K562 (cell line): Measurements from ENCODE around the gene UBE3B. TPM values are rescaled to one million over a fixed set of nuclear protein-coding genes. Genes with fewer than 3 reads are reported as not detected.

Experiments
- ASH1L ChIP-seq: fragments of 450-650 bp; IDR thresholded peaks from 2 replicates; pipeline ENCODE4 v1.6.1; 2018; ENCODE audit warnings: borderline replicate concordance, mild to moderate bottlenecking, low read depth; ENCODE audit not compliant: partially characterized antibody
- BRD9 ChIP-seq: fragments of 450-650 bp; IDR thresholded peaks from 2 replicates; pipeline ENCODE4 v1.6.1; 2018; ENCODE audit warnings: low read depth; ENCODE audit not compliant: partially characterized antibody
- CBFA2T2 ChIP-seq: fragments of 450-650 bp; conservative IDR thresholded peaks from 2 replicates; pipeline ENCODE4 v1.6.1; 2017; ENCODE audit warnings: mild to moderate bottlenecking
- CXXC5 ChIP-seq: fragments of 250-450 bp; sonication (Bioruptor Pico); IDR thresholded peaks from 2 replicates; pipeline ENCODE4 v1.8.0; 2022; ENCODE audit warnings: inconsistent platforms, mild to moderate bottlenecking, moderate library complexity
- DNMT1 ChIP-seq: fragments of 450-650 bp; IDR thresholded peaks from 2 replicates; pipeline ENCODE4 v1.6.1; 2016; ENCODE audit warnings: antibody characterized with exemption, mild to moderate bottlenecking
- HDAC6 ChIP-seq: IDR thresholded peaks from 2 replicates; pipeline ENCODE4 v1.6.1; 2012; ENCODE audit warnings: low read depth, mild to moderate bottlenecking, control low read depth, inconsistent platforms, low read length, moderate library complexity
- IRF2 ChIP-seq: sonication (generic); formaldehyde crosslinking; IDR thresholded peaks from 2 replicates; pipeline ENCODE4 v1.8.1; 2022; ENCODE audit warnings: mild to moderate bottlenecking, missing genetic modification reagents
- MTF1 ChIP-seq: fragments of 250-450 bp; sonication (Bioruptor Pico); IDR thresholded peaks from 2 replicates; pipeline ENCODE4 v1.9.0; 2021; ENCODE audit warnings: moderate library complexity, mild to moderate bottlenecking, inconsistent platforms, borderline replicate concordance
- NEUROD1 ChIP-seq: fragments of 150-350 bp; IDR thresholded peaks from 2 replicates; pipeline ENCODE4 v1.6.1; 2014; ENCODE audit warnings: borderline replicate concordance, low read length, low read depth; ENCODE audit not compliant: partially characterized antibody
- NFIC ChIP-seq: fragments of 450-650 bp; IDR thresholded peaks from 2 replicates; pipeline ENCODE4 v1.6.1; 2017; ENCODE audit warnings: mild to moderate bottlenecking, inconsistent platforms
- NR2C2 ChIP-seq, 2 experiments: fragments of 200-800 bp in 1 of 2; sonication (Bioruptor generic) in 1 of 2; sonication (generic) in 1 of 2; formaldehyde crosslinking in 1 of 2; IDR thresholded peaks; 2 replicates each; pipeline versions ENCODE4 v1.6.1 to v1.8.0; 2016 to 2022; ENCODE audit warnings: mild to moderate bottlenecking in 1 of 2, missing compliant biosample characterization in 1 of 2, missing genetic modification characterization in 1 of 2, missing genetic modification reagents in 1 of 2
- PHF20 ChIP-seq: fragments of 450-650 bp; IDR thresholded peaks from 2 replicates; pipeline ENCODE4 v1.6.1; 2018; ENCODE audit not compliant: partially characterized antibody
- POLR2A ChIP-seq: fragments of 450-650 bp; conservative IDR thresholded peaks from 2 replicates; pipeline ENCODE4 v1.6.1; 2016
- POLR2AphosphoS2 ChIP-seq: IDR thresholded peaks from 2 replicates; pipeline ENCODE4 v1.6.1; 2012; ENCODE audit warnings: low read length, improper control_type of control experiment
- PTTG1 ChIP-seq: fragments of 450-650 bp; IDR thresholded peaks from 2 replicates; pipeline ENCODE4 v1.6.1; 2016; ENCODE audit warnings: low read depth, mild to moderate bottlenecking, missing genetic modification characterization, missing compliant biosample characterization
- STAT5A ChIP-seq: IDR thresholded peaks from 2 replicates; pipeline ENCODE4 v1.6.1; 2012; ENCODE audit warnings: low read length, inconsistent platforms, borderline replicate concordance
- ZBTB7A ChIP-seq: IDR thresholded peaks from 2 replicates; pipeline ENCODE4 v1.6.1; 2011; ENCODE audit warnings: low read depth, mild to moderate bottlenecking, low read length, moderate library complexity, borderline replicate concordance; ENCODE audit not compliant: control insufficient read depth
- ZNF253 ChIP-seq: fragments of 250-450 bp; sonication (Bioruptor Pico); conservative IDR thresholded peaks from 2 replicates; pipeline ENCODE4 v1.6.1; 2021; ENCODE audit warnings: mild to moderate bottlenecking
- ZNF444 ChIP-seq: fragments of 250-450 bp; sonication (Bioruptor Pico); IDR thresholded peaks from 2 replicates; pipeline ENCODE4 v1.4.0; 2020; ENCODE audit warnings: mild to moderate bottlenecking, moderate library complexity
- polyA plus RNA-seq, 8 experiments: library from polyadenylated mRNA; depleted of rRNA in 4 of 8; stranded (reverse) in 5 of 8; unstranded in 3 of 8; fragments of >200 nt; fragmentation: Nextera tagmentation in 2 of 8; fragmentation: Illumina TruSeq in 1 of 8; extraction: Ambion mirVana in 2 of 8; extraction: Trizol in 1 of 8; gene quantifications; 2 replicates each; pipeline versions ENCODE4 v1.2.1 to v1.2.3, GENCODE V29; 2011 to 2014; ENCODE audit warnings: inconsistent platforms in 1 of 8, missing spikeins in 1 of 8
- total RNA-seq, 7 experiments: library from RNA; depleted of rRNA in 6 of 7; stranded (reverse); fragments of >200 nt in 6 of 7; fragmentation: Illumina TruSeq in 2 of 7; extraction: Trizol in 2 of 7; gene quantifications; 2 replicates each; pipeline versions ENCODE4 v1.2.1 to v1.2.3, GENCODE V29; 2011 to 2021; ENCODE audit warnings: low replicate concordance in 1 of 7
- TF ChIP-seq, protein P1 (sequence below): fragments of 450-650 bp; IDR thresholded peaks from 2 replicates; pipeline ENCODE4 v1.6.1; 2016; ENCODE audit warnings: mild to moderate bottlenecking
- TF ChIP-seq, protein P2 (sequence below): fragments of 250-450 bp; sonication (Bioruptor Pico); IDR thresholded peaks from 2 replicates; pipeline ENCODE4 v1.8.0; 2021; ENCODE audit warnings: mild to moderate bottlenecking, moderate library complexity
- TF ChIP-seq, protein P3 (sequence below): conservative IDR thresholded peaks from 2 replicates; pipeline ENCODE4 v1.6.1; 2011; ENCODE audit warnings: low read depth, mild to moderate bottlenecking, low read length; ENCODE audit not compliant: control insufficient read depth

UBE3B gene
- total and polyA plus RNA-seq, 9 of the 15 experiments (the other 6 are each of a cell fraction or from before 2014, with no cell fraction given) = 7.6 to 23.6 (median 15.5) TPM

DNA sequence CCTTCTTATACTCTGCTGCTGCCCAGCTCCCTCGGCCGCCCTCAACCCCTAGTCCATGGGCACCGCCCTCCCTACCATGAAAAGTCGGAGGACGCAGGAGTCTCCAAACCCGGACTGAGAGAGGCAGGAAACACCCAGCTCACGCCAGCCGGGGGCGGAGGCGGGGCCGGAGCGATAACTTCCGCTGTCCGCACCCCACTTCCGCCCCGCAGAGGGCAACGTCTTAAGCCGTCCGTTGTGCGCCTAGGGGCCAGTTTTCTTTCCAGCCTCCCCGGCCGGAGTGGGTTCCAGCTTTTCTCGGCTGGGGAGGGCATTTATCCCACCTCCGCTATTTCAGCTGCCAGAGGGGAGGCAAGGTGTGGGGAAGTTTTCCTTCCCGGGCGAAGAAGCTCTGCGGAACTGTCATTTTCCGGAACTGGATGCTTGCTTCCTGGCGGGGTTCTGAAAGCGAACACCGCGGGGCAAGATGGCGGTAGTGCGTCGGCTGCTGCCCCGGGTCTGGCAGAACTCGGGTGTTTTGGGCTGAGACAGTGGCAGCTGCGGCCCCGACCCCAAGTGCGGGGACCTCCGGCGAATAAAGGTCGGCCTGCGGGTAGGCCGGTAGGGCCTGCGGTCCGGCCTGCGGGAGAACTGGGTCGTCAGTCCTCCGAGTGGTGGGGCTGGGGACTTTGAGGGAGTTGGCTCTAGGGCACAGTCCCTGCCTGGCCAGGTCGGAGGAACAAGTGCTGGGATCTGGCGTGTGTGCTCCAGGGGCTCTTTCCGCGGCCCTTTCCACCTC lies at the start of gene UBE3B, which contains the start of gene KCTD10 (continued):
- TF ChIP-seq ZNF253 (CRISPR knock-in tag) = no peak
- no peak for TF ChIP-seq ZNF444
- 0 out of 2 replicates have a peak, but pooled peaks have one; percentile 68 for TF ChIP-seq DNMT1
- peak; percentile 78 for TF ChIP-seq ASH1L
- no peak for TF ChIP-seq CBFA2T2
- TF ChIP-seq CXXC5 (CRISPR knock-in tag) = peak; percentile 83
- no peak for TF ChIP-seq IRF2
- peak; percentile 93 for TF ChIP-seq POLR2A
- no peak for TF ChIP-seq HDAC6
- TF ChIP-seq, protein P1, sequence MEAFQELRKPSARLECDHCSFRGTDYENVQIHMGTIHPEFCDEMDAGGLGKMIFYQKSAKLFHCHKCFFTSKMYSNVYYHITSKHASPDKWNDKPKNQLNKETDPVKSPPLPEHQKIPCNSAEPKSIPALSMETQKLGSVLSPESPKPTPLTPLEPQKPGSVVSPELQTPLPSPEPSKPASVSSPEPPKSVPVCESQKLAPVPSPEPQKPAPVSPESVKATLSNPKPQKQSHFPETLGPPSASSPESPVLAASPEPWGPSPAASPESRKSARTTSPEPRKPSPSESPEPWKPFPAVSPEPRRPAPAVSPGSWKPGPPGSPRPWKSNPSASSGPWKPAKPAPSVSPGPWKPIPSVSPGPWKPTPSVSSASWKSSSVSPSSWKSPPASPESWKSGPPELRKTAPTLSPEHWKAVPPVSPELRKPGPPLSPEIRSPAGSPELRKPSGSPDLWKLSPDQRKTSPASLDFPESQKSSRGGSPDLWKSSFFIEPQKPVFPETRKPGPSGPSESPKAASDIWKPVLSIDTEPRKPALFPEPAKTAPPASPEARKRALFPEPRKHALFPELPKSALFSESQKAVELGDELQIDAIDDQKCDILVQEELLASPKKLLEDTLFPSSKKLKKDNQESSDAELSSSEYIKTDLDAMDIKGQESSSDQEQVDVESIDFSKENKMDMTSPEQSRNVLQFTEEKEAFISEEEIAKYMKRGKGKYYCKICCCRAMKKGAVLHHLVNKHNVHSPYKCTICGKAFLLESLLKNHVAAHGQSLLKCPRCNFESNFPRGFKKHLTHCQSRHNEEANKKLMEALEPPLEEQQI = 0 out of 2 replicates have a peak, but pooled peaks have one; percentile 49
- TF ChIP-seq STAT5A = no peak
- TF ChIP-seq, protein P2, sequence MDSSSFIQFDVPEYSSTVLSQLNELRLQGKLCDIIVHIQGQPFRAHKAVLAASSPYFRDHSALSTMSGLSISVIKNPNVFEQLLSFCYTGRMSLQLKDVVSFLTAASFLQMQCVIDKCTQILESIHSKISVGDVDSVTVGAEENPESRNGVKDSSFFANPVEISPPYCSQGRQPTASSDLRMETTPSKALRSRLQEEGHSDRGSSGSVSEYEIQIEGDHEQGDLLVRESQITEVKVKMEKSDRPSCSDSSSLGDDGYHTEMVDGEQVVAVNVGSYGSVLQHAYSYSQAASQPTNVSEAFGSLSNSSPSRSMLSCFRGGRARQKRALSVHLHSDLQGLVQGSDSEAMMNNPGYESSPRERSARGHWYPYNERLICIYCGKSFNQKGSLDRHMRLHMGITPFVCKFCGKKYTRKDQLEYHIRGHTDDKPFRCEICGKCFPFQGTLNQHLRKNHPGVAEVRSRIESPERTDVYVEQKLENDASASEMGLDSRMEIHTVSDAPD = no peak
- peak; percentile 97 for TF ChIP-seq PHF20
- no peak for TF ChIP-seq PTTG1 (tag)
- TF ChIP-seq POLR2AphosphoS2 = no peak; the same call in 1 of the 2 replicates
- peak; percentile 38 for TF ChIP-seq BRD9
- TF ChIP-seq ZBTB7A = no peak
- TF ChIP-seq NEUROD1 = no peak
- TF ChIP-seq NFIC = peak; percentile 58; the same call in 1 of the 2 replicates
- TF ChIP-seq, protein P3, sequence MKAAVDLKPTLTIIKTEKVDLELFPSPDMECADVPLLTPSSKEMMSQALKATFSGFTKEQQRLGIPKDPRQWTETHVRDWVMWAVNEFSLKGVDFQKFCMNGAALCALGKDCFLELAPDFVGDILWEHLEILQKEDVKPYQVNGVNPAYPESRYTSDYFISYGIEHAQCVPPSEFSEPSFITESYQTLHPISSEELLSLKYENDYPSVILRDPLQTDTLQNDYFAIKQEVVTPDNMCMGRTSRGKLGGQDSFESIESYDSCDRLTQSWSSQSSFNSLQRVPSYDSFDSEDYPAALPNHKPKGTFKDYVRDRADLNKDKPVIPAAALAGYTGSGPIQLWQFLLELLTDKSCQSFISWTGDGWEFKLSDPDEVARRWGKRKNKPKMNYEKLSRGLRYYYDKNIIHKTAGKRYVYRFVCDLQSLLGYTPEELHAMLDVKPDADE = peak; percentile 64; the same call in 1 of the 2 replicates
- no peak for TF ChIP-seq MTF1 (CRISPR knock-in tag)
- no peak for TF ChIP-seq NR2C2 (CRISPR knock-in tag; IDR thresholded peaks at IDR 0.05)
- peak; percentile 95 for TF ChIP-seq NR2C2 (tag; IDR thresholded peaks at IDR 0.05)
